Globus pallidus (tissue), 1 donor: Measurements from ENCODE around the gene CD8A.
"Not testable (repeated sequence)": the region's sequence is repeated elsewhere in the genome, so short reads cannot be mapped to it uniquely, and the experiment has no call there.

ENCODE experiments used
- DNase-seq: peaks from one replicate; pipeline ENCODE4 v3.0.0-alpha.2; 2015; ENCODE audit warnings: low spot score

Gene CD8A

DNA sequence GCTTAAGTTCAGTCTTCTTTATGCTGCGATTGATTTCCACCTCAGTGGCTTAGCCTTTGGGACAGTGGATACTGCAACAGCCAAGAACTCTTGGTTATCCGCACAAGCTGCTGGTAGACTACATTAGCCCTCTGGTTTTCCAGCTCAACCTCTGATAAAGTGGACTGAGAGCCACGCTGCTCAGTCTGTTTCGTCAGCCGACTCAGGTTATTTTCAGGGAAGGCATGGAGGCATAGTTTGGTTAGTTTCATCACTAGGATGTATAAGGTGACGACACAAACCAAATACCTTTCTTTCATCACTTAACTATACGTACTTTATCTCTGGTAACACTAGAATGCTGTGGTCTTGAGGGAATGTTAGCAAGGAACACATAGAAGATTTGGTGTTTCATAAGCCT is 14.2 kb downstream of the CD8A start:
- no peak for DNase-seq

DNA sequence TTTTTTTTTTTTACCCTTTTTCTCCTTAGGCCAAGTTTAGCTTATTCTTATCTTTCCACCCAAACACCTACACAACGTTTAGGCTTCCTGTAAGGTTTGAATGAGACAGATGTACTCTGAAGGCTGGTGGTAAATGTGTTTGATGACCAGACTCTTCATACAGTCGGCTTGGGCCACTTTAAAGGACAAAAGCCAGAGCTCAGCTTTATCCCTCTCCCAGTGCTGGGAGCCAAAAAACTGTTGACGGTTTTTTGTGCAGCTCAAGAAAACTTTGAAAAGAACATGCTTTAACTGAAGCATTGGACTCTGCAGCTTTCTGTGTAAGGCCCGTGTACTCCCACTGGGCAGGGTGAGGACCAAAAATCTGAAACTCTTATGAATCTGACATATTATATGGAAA is 15.4 kb downstream of the CD8A start:
- no peak for DNase-seq

DNA sequence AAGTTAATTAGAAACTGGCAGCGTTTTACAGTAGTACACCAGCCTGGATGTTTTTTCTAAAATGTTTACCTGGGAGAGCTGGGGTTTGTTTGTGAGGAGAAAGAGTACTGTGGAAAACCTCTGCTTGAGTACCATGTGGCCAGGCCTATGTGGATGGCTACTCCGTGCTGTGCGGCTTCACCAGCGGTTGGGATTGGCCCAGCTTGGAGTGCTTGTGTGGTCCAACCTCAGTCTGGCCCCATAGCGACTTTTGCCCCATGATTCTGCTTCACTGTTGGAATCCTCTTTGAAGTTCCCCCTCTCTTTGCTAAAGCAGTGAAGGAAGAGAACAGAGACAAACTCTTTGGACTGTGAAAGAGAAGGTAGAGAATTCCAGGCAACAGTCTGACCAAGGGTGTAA is 15.9 kb downstream of the CD8A start:
- no peak for DNase-seq

DNA sequence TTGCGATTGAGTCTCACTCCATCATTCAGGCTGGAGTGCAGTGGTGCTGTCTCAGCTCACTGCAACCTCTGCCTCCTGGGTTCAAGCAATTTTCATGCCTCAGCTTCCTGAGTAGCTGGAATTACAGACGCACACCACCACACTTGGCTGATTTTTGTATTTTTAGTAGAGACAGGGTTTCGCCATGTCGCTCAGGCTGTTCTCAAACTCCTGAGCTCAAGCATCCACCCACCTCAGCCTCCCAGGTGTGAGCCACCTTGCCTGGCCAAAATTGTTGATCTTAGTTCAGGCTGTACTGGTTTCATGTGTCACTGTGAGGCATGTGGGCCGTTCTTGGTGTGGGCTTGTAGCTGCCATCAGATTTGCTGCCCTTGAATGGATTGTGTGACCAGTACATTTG is 18.1 kb downstream of the CD8A start:
- DNase-seq: no peak

DNA sequence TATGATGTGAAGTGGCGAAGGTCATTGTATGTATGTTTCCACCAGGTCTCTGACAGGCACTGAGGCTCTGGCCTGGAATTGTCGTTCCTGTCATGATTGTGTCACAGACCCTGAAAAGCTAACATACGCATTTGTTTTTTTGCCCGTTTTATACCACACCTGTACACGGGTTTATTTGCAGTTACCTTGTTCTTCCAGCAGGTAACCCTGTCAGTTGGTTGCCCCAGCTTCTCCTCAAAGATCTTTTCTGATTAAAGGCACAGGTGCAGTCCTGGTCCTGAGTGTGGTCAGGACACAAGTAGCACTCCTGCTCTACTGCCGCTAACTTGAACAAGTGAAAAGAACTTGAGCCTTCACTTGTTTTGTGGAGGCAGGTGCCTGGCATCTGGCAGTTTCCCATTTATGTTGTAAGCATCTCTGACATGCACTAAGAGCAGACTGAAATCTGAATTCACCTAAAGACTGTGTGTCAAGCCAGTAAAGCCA is 19.9 kb downstream of the CD8A start:
- no peak for DNase-seq

DNA sequence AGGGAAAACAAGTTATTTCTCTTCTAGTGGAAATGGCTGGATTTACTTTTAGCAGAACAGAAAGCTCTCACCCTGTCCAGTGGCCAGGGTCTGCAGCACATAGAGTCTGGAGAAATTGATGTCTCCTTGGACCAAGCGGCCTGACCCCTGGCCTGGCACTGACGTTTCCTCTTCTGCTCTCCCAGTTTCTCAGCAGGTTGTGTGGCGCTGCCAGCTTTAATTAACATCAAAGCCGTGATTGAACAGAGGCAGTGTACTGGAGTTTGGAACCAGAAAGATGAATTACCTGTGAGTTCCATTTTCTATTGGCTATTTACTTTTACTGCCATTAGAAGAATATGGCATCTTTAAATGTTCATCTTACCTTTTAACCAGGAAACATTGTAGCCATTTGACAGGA is 20.9 kb downstream of the CD8A start:
- no peak for DNase-seq

DNA sequence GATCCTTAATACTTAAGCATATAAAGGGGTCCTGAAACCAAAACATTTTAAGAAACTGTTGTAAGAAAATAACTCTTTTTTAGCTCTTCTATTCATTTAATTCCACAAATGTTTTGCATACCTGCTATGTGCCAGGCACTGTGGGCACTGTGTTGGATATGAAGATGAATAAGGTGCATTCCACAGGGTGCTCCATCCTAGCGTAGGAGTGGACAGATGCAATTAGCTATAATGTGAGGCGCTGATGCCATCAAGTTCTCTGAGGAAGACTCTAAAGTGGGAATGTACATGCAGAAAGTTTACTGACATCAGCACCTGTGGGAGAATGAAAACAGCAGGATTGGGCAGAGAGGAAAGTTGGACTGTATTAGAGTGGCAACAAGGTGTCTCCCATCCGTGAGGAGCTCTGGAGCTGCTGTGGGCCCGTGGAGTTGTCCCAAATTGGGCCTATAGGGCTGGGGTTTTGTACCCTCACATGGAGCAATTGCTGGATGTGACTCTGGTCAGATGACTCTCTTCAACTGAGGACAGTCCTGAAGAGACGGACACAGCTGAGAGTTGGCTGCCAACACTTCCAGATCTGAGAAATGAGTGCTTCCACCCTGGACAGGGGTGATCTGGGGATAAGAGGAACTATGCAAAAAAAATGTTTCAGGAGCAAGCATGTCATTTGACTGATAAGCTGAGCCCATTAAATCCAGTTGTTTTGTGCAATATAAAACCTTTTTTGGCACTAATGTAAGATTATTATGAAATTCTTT is 22.3 kb downstream of the CD8A start:
- DNase-seq: no peak

DNA sequence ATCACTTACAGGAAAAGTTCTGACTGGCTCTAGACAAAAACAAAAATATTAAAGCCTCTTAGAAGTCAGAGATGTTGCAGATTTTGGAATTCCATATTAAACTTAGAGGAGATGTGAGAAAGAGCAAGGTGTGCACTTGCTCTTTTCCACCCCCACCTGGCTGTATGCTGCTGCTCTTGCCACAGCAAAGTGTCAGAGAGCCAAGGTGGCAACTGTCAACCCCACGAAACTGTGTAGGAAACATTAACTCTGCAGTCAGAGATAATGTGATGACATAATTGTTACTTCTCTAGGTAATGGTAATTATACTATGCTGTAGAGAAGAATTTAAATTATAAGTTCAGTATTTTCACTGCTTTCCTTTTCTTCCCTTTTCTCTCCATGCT is 25.4 kb downstream of the CD8A start:
- no peak for DNase-seq

DNA sequence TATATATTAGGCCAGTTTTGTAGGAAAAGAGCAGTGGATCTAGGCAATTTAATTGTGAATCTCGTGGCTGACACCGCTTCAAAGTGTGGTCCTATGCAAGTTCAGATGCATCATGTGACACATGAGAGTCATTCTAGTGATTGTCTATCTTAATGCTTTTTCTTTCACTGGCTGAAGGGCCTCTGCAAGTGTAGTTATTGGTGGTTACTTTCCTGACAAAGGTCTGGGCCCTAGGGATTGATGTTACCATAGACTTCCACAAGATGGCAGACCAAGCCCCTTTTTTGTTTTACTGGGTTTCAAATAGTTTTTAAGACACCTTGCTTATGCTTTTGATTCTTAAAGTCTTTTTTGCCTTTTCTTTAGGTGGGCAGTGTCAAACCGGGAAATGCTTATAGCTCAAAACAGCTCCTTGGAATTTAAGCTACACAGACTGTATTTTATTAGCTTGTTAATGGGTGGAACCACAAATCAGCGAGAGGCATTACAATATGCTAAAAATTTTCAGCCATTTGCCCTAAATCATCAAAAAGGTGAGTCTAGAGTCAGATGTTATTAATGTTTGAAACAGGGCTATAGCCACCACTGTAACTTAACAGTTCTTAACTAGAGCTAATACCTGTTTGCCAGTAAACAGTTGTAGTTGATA is 25.9 kb downstream of the CD8A start:
- DNase-seq: peak; percentile 48

DNA sequence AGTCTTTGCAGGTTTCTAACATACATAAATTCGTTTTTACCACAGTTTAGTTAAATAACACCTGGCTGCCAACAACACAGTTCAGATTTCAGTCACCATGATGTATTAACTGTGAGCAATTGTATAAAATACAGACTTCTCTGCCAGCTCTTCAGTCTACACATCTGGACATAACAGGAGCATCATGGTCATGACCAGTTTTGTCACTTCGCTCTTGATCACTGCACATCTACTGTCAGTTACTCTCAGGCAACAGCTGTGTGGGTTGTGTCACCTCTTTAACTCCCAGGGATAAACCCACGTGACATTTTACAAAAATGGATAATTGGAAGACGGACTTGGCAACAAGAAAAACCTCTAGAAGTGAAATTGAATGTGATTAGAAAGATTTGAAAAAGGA is 30.3 kb downstream of the CD8A start:
- DNase-seq: no peak

DNA sequence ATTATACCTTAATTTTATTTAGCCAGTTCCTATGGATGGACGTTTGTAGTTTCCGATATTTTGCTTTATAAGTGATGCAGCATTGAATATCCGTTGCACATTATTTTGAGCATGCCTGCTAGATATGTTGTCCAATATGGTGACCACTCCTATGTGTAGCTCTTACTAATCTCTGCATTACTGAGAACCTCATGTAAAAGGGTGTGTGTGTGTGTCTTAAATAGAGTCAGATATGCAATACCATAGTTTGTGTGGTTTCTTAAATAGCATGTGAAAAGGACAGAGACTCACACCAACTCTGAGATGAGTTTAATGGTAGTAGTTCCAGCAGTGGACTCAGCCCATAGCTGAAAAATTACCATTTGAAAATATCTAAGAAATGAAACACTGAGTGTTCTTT is 32.3 kb downstream of the CD8A start:
- DNase-seq: no peak

DNA sequence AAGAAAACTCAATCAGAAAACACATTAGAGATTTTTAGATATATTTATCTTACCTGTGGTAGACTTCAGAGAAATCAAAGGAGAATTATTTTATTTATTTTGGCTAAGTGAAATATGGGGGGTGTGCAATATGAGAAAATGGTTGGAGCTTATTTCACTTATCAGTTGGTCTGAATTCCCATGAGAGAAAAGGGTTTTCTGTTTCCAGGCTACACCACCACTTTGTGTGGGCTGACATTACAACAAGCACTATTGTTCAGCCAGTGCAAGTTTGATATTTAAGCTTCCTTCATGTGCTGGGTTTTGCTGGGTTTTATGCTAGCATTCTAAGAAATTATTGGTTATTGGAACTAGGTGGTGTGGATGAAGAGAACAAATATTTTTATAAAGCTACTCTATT is 37.1 kb downstream of the CD8A start:
- peak; percentile 67 for DNase-seq

DNA sequence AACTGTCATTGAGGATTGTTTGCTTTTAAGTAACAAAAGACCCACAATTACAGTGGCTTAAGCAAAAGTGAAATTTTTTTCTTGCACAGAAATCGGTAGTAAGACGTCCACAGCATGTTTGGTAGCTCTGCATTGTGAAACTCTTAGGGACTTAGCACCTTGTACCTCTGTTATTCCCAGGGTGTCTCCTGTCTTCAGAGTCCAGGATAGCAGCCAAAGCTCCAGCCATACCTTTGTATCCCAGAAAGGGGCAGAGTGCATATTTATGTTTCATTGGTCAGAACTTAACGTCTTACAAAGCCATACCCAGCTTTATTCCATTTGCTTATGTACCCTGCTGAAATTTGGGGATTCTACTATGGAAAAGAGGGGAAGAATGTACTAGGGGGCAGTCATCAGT is 37.8 kb downstream of the CD8A start:
- DNase-seq: no peak

DNA sequence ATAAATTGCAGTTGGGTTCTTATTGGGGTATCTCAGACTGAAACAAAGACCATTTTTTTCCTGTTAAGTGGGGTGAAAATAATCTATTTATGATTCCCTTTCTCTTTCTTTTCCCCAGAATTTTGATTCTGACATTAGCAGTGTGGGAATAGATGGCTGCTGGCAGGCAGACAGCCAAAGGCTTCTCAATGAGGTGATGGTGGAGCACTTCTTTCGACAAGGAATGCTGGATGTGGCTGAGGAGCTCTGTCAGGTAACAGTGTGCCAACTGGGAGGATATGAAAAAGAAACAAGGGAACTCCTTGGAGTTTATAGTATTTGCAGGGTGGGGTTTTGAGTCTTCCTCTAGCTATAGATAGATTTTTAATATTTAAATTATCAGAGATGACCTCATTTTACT is 38.9 kb downstream of the CD8A start:
- DNase-seq: no peak

DNA sequence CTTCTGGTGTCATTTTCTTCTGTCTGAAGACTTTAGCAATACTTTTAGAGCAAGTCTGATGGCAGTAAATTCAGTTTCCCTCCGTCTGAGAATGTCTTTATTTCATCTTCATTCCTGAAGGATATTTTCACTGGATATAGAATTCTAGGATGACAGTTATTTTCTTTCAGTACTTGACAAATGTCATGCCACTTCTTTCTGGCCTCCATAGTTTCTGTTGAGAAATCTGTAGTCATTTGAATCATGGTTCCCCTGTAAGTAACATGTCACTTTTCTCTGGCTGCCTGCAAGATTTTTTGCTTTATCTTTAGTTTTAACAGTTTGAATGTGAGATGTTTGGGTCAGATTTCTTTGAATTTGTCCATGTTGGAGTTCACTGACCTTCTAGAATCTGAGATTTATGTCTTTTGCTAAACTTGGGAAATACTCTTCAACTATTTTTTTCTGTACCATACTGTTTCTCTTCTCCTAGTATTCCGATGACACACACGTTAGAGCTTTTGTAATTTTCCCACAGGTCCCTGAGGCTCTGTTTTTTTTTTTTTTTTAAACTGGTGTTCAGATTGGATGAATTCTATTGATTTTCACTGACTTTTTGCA is 40.4 kb downstream of the CD8A start:
- no peak for DNase-seq

DNA sequence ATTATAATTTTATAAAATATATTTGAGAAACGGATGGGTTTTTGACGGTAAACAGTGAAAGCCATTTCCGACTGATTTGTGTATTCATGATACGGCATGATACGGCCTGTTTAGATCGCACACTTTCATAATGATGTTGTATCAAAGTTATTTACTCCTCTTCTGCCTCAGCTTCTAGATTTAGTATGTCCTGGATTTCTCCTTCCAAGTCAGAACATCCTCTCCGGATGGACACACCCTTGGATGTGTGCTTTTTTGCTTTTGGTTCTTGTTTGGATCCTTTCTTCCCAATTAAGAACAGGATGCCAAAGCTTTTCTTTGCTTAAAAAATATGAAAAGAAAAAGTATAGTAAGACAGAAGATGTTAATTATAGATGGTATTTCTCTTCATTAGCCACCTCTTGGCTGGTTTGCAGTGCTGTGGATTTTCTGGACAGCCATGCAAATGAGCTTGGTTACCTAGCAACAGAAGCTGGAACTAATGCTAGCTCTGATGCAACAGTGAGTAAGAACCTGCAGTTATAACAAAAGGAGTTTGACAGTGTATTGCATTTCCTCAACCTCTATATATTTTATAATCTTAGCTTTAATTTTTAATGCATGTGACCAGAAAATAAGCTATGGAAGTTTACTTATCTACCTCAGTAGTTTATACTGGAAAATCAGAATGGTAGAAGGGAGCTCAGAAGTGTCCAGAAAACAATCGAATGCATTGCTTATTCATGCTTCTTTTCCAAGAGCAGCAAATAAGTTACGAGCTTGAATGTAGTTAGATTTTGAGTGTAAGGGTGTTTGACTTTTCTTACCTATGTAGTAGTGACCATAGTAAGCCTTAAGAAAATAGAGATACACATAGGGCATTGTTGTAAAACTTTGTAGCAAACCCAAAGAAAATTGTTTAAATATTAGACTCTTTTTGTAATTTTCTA is 42.7 kb downstream of the CD8A start:
- peak; percentile 72 for DNase-seq

DNA sequence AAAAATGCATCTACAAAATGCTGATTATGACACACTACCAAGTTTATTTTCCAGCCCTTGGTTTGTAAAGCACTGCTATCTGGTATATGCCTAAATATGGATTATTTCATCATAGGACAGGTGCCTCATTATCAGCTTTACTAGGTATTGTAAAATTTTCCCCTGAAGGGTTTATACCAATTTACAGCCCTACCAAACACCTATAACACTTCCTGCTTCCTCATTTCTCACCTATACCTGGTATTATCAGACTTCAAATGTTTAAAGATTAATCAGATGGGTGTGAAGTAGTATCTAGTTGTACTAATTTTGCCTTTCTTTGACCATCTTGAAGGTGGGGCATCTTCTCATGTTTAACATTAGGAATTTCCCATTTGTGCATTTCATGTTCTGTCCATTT is 43.8 kb downstream of the CD8A start:
- no peak for DNase-seq

DNA sequence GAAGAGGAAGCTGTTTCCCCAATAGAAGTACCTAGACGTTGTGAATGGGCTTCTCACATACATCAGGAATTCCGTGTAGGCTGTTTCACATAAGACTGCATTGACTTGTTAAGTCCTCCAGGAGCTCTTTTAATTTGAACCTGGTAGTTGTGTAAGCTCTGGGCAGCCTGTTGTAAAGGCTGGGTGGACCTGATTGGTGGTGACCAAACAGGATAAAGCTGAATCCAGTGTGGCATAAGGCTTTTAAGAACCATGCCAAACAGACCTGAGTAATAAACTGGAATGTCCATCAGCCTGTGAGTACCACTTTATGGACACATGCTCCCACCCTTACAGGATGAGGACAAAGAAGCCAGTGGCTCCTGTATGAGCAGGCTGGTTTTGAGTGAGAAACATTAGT is 46.6 kb downstream of the CD8A start:
- no peak for DNase-seq

DNA sequence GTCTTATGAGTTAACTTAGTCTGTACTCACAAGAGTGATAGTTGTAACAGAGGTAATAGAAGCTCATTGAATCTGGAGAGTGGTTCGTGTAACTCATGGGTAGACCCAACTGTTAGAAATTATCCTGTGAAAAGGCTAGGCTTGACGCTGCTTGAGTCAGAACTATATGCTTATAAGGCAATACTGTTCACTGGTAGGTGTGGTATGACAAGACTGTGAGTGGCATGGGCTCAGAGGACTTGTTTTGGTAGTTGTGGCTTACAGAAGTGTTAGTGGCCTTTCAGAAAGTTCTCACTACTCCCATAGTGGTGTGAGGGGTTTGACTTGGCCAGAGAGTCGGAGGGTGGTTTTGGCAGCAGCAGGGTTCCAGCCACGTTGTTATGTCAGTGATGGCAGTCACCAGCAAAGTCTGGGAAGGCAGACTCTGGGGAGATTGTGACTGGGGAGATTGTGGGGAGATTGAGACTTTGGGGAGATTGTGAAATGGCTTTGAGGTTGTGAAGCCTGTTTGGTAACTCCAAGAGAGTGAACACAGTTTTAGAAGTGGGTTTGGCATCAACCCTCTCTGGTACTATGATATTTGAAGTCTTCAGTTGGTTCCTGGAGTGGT is 48.7 kb downstream of the CD8A start:
- DNase-seq: not testable (repeated sequence)

DNA sequence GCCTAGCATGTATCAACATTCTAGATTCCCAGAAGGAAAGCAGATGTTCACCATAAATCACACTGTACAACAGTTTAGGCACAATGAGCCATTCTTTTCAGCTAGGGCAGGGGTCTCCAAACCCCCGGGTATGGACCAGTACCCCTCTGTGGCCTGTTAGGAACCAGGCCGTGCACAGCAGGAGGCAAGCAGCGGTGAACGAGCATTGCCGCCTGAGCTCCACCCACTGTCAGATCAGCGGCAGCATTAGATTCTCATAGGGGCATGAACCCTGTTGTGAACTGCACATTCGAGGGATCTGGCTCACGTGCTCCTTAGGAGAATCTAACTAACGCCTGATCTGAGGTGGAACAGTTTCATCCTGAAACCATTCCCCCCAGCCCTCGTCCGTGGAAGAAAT is 50.8 kb downstream of the CD8A start:
- not testable (repeated sequence) for DNase-seq

DNA sequence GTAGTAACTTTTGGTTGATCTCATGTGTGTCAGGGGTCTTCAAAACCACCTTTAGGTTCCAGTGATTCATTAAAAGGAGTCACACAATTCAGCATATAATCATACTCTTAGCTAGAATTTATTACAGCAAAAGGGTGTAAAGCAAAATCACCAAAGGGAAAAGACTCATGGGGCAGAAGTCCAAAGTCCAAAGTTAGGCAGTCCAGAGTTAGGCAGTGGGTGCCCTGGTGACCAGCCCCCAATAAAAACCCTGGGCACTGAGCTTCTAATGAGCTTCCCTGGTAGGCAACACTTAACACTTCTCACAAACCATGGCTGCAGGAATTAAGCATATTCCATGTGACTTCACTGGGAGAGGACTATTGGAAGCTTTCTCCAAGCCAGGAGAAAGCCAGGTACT is 51.2 kb downstream of the CD8A start:
- not testable (repeated sequence) for DNase-seq

DNA sequence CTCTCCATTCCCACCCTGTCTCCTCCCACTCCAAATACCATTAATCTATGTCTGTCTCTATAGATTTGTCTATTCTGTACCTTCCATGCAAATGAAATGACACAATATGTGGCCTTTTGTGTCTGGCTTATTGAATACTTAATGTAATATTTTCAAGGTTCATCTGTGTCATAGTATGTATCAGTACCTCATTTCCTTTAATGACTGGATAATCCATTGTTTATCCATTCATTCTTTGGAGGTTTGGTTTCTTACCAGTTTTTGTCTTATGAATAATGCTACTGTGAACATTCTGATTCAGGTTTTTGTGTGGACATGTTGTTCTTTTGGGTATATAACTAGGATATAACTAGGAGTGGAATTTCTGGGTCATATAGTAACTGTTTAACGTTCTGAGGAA is 55.8 kb downstream of the CD8A start:
- DNase-seq: not testable (repeated sequence)
